Measurements from ENCODE around the gene DCC.

The DCC gene

DNA sequence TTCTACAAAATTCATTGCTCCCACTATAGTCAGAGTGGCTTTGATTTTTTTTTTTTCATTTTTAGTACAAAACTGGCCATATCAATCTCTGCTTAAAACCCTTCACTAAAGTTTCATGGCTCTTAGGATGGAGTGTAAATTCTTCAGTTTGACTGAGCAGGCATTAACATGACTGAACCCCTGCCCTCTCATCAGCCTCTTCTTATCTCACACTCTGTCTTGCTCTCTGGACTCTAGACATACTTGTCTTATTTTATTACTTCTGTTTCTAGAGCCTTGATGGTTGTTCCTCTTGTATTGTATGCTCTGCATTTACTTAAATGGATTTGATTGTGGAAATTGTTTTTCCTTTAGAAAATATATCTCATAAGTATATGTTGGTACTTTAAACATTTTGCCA, 272.4 kb downstream of the DCC start:
- no peak for DNase-seq (ENCODE audit: low read depth)

DNA sequence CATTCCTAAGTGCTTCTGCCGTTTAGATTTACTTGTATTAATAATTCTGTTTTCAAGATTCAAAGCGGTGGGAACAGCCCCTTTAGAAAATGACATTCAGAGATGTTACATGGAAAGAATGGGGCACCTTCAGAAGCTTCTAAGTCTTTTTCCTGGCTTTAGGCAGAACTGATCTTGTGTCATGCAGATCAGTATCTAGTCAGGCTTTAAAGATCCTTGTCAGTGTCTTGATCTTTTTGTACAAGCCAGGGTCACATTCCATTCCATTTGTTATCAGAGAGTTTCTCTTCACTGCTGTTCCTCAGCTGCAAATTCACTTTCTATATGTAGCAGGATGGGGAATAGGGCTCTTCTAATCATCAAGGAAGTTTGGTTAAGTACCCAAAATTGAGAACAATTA, 275.3 kb downstream of the DCC start:
- TF ChIP-seq, protein P1, sequence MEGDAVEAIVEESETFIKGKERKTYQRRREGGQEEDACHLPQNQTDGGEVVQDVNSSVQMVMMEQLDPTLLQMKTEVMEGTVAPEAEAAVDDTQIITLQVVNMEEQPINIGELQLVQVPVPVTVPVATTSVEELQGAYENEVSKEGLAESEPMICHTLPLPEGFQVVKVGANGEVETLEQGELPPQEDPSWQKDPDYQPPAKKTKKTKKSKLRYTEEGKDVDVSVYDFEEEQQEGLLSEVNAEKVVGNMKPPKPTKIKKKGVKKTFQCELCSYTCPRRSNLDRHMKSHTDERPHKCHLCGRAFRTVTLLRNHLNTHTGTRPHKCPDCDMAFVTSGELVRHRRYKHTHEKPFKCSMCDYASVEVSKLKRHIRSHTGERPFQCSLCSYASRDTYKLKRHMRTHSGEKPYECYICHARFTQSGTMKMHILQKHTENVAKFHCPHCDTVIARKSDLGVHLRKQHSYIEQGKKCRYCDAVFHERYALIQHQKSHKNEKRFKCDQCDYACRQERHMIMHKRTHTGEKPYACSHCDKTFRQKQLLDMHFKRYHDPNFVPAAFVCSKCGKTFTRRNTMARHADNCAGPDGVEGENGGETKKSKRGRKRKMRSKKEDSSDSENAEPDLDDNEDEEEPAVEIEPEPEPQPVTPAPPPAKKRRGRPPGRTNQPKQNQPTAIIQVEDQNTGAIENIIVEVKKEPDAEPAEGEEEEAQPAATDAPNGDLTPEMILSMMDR (IDR thresholded peaks at IDR 0.05; ENCODE audit: control insufficient read depth, extremely low read depth, insufficient read depth): no peak
- no peak for DNase-seq (ENCODE audit: low read depth)
- H3K4me3 ChIP-seq (ENCODE audit: low read depth, low read length): no peak overlapping the region

More for the DNA sequence above, 272.4 kb downstream of the DCC start:
- H3K4me3 ChIP-seq (ENCODE audit: low read depth, low read length): no peak overlapping the region
- TF ChIP-seq, protein P1 (IDR thresholded peaks at IDR 0.05; ENCODE audit: control insufficient read depth, extremely low read depth, insufficient read depth): no peak

GRCh38 chr18:52615943-52616342, 275.9 kb downstream of the DCC start:
- TF ChIP-seq, protein P1 (IDR thresholded peaks at IDR 0.05; ENCODE audit: control insufficient read depth, extremely low read depth, insufficient read depth): no peak
- no peak for DNase-seq (ENCODE audit: low read depth)
- H3K4me3 ChIP-seq (ENCODE audit: low read depth, low read length): no peak overlapping the region

DNA sequence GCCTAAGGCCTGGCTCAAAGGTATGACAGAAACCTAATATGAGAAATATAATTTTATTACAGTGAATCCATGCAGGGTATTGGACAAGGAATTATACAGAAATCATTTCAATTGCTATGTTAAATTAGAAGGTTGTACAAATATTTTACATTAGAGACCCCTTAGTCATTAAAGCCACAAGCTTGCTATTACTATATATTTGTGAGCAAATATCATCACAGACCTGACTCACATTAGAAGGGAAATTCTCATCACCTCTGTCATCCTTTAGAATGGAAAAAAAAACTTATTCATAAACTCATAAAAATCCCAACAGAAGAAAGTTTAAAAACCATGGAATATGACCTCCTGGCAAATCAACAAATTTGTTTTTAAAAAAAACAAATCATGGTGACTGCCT, 277.9 kb downstream of the DCC start:
- DNase-seq (ENCODE audit: low read depth): no peak
- H3K4me3 ChIP-seq (ENCODE audit: low read depth, low read length): no peak overlapping the region
- TF ChIP-seq, protein P1 (IDR thresholded peaks at IDR 0.05; ENCODE audit: control insufficient read depth, extremely low read depth, insufficient read depth): no peak

DNA sequence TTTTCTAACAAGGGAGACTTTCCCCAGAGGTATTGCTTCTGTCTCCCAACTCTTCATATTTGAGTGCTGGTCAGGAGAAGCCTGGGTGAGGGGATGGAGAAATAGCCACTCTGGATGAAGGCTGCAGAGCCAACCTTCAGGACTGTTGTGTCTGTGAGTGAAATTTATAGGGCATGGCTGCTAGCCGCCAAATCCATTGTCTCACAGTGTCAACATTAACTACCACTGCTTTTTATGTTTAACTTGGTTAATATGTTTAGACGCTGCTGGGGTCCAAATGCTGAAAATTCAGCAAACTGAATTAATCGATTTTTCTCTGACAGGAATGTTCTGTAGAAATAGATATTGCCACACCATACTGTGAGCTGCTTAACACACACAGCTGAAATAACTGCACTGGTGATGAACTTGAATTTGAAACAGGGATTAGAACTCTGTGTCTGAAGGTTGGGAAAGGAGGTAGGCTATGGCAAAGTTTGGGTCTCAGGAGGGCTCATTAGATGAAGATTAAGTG, 281.0 kb downstream of the DCC start:
- TF ChIP-seq, protein P1 (IDR thresholded peaks at IDR 0.05; ENCODE audit: control insufficient read depth, extremely low read depth, insufficient read depth): no peak
- H3K4me3 ChIP-seq (ENCODE audit: low read depth, low read length): no peak overlapping the region
- no peak for DNase-seq (ENCODE audit: low read depth)

- no peak overlapping the region for H3K4me3 ChIP-seq (ENCODE audit: low read depth, low read length)
- TF ChIP-seq, protein P1 (IDR thresholded peaks at IDR 0.05; ENCODE audit: control insufficient read depth, extremely low read depth, insufficient read depth): no peak
- DNase-seq (ENCODE audit: low read depth): no peak
These were observed 284.7 kb downstream of the DCC start for GRCh38 chr18:52624702-52625101.

GRCh38 chr18:52636536-52636935, 296.5 kb downstream of the DCC start:
- no peak for DNase-seq (ENCODE audit: low read depth)

More at GRCh38 chr18:52636536-52636935, 296.5 kb downstream of the DCC start:
- TF ChIP-seq, protein P1 (IDR thresholded peaks at IDR 0.05; ENCODE audit: control insufficient read depth, extremely low read depth, insufficient read depth): no peak
- H3K4me3 ChIP-seq (ENCODE audit: low read depth, low read length): no peak overlapping the region
